NCI-H1417 (cell line): Measurements from ENCODE around the gene FNDC3B.
"Not testable (repeated sequence)": the region's sequence is repeated elsewhere in the genome, so short reads cannot be mapped to it uniquely, and the experiment has no call there.

Experiments
- DNase-seq, 3 experiments: peaks; one replicate each; lab custom pipeline; 2025; lab: John Stamatoyannopoulos, UW

The FNDC3B gene

GRCh38 chr3:172367205-172368105 lies 328.1 kb downstream of the FNDC3B start:
- DNase-seq, result peak in 1 of 3 experiments; percentile 57

- DNase-seq, result not testable (repeated sequence)
Measured at GRCh38 chr3:172368556-172368955, 329.2 kb downstream of the FNDC3B start.

- DNase-seq, result no peak
Measured at GRCh38 chr3:172369590-172370259, 330.3 kb downstream of the FNDC3B start.

GRCh38 chr3:172370419-172370818 lies 331.0 kb downstream of the FNDC3B start:
- DNase-seq, result no peak

GRCh38 chr3:172371544-172371943 lies 332.2 kb downstream of the FNDC3B start:
- DNase-seq, result no peak

GRCh38 chr3:172372895-172373294 lies 333.5 kb downstream of the FNDC3B start:
- no peak for DNase-seq

- peak in 1 of 3 experiments; percentile 49 for DNase-seq
Measured at GRCh38 chr3:172373912-172374311, 334.5 kb downstream of the FNDC3B start.

- no peak for DNase-seq
Measured at GRCh38 chr3:172375206-172375850, 335.9 kb downstream of the FNDC3B start.

- peak in 1 of 3 experiments; percentile 56 for DNase-seq
Measured at GRCh38 chr3:172376402-172376801, 337.0 kb downstream of the FNDC3B start.

- DNase-seq, result peak in 1 of 3 experiments; percentile 30
Measured at GRCh38 chr3:172376881-172377280, 337.5 kb downstream of the FNDC3B start.

- DNase-seq, result no peak
Measured at GRCh38 chr3:172378439-172378838, 339.1 kb downstream of the FNDC3B start.

- no peak for DNase-seq
Measured at GRCh38 chr3:172379372-172379771, 340.0 kb downstream of the FNDC3B start.

GRCh38 chr3:172380632-172381031 lies 341.3 kb downstream of the FNDC3B start:
- peak in 2 of 3 experiments; percentile 50 to 82 for DNase-seq

- DNase-seq, result no peak
Measured at GRCh38 chr3:172383306-172383796, 344.0 kb downstream of the FNDC3B start.

- DNase-seq, result peak in 1 of 3 experiments; percentile 74
Measured at GRCh38 chr3:172384836-172385235, 345.5 kb downstream of the FNDC3B start.

GRCh38 chr3:172387728-172388127 lies 348.4 kb downstream of the FNDC3B start:
- no peak for DNase-seq

- no peak for DNase-seq
Measured at GRCh38 chr3:172388412-172389078, 349.2 kb downstream of the FNDC3B start.

GRCh38 chr3:172390792-172391191 lies 351.4 kb downstream of the FNDC3B start:
- DNase-seq, result no peak

- DNase-seq, result peak in 1 of 3 experiments; percentile 30
Measured at GRCh38 chr3:172391592-172392302, 352.4 kb downstream of the FNDC3B start.

GRCh38 chr3:172394692-172395091 lies 355.3 kb downstream of the FNDC3B start:
- peak in 2 of 3 experiments; percentile 45 to 88 for DNase-seq

GRCh38 chr3:172396400-172396799 lies 357.0 kb downstream of the FNDC3B start:
- no peak for DNase-seq
